Spleen (tissue), 7 donors: Measurements from ENCODE around the gene CYBA.

Experiments used
- CTCF ChIP-seq, 11 experiments: fragments of 200-600 bp in 7 of 11; fragments of 450-650 bp in 4 of 11; sonication (generic) in 4 of 11; IDR thresholded peaks in 8 of 11; conservative IDR thresholded peaks in 3 of 11; 1 replicate in 7 of 11; 2 replicates in 4 of 11; pipeline versions ENCODE4 v1.4.0 to v1.8.0; 2016 to 2021; ENCODE audit warnings: antibody characterized with exemption in 11 of 11, inconsistent platforms in 4 of 11, mild to moderate bottlenecking in 1 of 11
- POLR2A ChIP-seq, 3 donors: fragments of 450-650 bp; IDR thresholded peaks; one replicate each; pipeline ENCODE4 v1.5.1; 2017; ENCODE audit warnings: antibody characterized with exemption in 3 of 3, mild to moderate bottlenecking in 1 of 3
- POLR2AphosphoS5 ChIP-seq, 3 donors: sonication (generic); formaldehyde crosslinking; IDR thresholded peaks; one replicate each; pipeline ENCODE4 v1.5.1; 2017; ENCODE audit warnings: antibody characterized with exemption in 3 of 3
- donor health status: DM: no; HTN: no; CAD: no; lungs with moderate emphysema.
- donor health status: DM: no; HTN: no; CAD: no.
- donor health status: DM: no; HTN: no; CAD: no.

GRCh38 chr16:88680554-88681083 lies 29.8 kb upstream of the CYBA start:
- no peak for TF ChIP-seq CTCF (IDR thresholded peaks at IDR 0.05 in 8 of 11, conservative IDR thresholded peaks at IDR 0.05 in 3 of 11)
- no peak for TF ChIP-seq POLR2A (IDR thresholded peaks at IDR 0.05)
- TF ChIP-seq POLR2AphosphoS5 (IDR thresholded peaks at IDR 0.05) = no peak
